ENCODE results near the gene ELMO3. TPM values are rescaled to one million over a fixed set of nuclear protein-coding genes. Genes with fewer than 3 reads are reported as not detected.

Gene ELMO3
- total RNA-seq, 1 experiment from 2014 or later, result 8.6 TPM

GRCh38 chr16:67190448-67191399 is 8.2 kb upstream of the ELMO3 start:
- peaks cover 13% of the 10 kb centered on the region; the same call in 1 of the 2 replicates for H3K79me2 ChIP-seq (ENCODE audit: insufficient read depth, low read length)
- H2BK20ac ChIP-seq (ENCODE audit: low read depth, low read length, poor library complexity, severe bottlenecking), result no peak overlapping the region
- no peak overlapping the region for H2BK15ac ChIP-seq (ENCODE audit: low read depth, low read length)
- H3K14ac ChIP-seq (ENCODE audit: insufficient read depth, low read length), result no peak overlapping the region
- H3K56ac ChIP-seq (ENCODE audit: insufficient read length, low read depth, low read length), result no peak overlapping the region
- Mint-ChIP-seq H3K4me3 (peak overlapping the region in 1 of 2 experiments; percentile 93; a peak in 2 of 5 replicates), H3K9me3 (no peaks in the 10 kb centered on the region; a peak in 1 of 5 replicates), H3K27me3 (ENCODE audit: low read depth) (peaks cover 13% of the 10 kb centered on the region), H3K36me3 (ENCODE audit: insufficient read depth in 1 of 3, low read depth in 3 of 3) (peaks cover 23 to 31% (median 29%) of the 10 kb centered on the region in 3 experiments), H3K4me1 (peaks cover 24 to 36% of the 10 kb centered on the region in 2 experiments), H3K27ac (no peak overlapping the region)
- peaks cover 1% of the 10 kb centered on the region; the same call in 1 of the 2 replicates for H3K4me1 ChIP-seq (ENCODE audit: insufficient read depth, low read length)
- no peak overlapping the region for H3K4me2 ChIP-seq (ENCODE audit: insufficient read depth, insufficient read length, low read length)
- no peak overlapping the region for H2AK5ac ChIP-seq (ENCODE audit: insufficient read length, low read length)
- H4K20me1 ChIP-seq (ENCODE audit: control insufficient read depth, insufficient read depth, insufficient read length), result no peaks in the 10 kb centered on the region
- no peak overlapping the region for H2BK120ac ChIP-seq (ENCODE audit: low read depth, low read length, poor library complexity, severe bottlenecking)
- H2BK5ac ChIP-seq (ENCODE audit: insufficient read length, low read length), result no peak overlapping the region
- no peak overlapping the region for H2AFZ ChIP-seq (ENCODE audit: low read length)
- H3K23ac ChIP-seq (ENCODE audit: insufficient read length, low read depth, low read length), result no peak overlapping the region
- H3K23me2 ChIP-seq (ENCODE audit: insufficient read length, low read depth, low read length, poor library complexity, severe bottlenecking), result peaks cover 8% of the 10 kb centered on the region
- no peak for TF ChIP-seq CTCF (conservative IDR thresholded peaks at IDR 0.05)
- WGBS (ENCODE audit: extremely low coverage, insufficient read length, low lambda C conversion rate), result no CpG with 5 or more reads among the region's 13 CpGs
- DNase-seq, result no peak
- no peaks in the 10 kb centered on the region; the same call in none of the 2 replicates for H3K27me3 ChIP-seq (ENCODE audit: insufficient read depth, low read length)
- H2BK12ac ChIP-seq (ENCODE audit: insufficient read length, low read depth, low read length), result no peak overlapping the region
- no peak overlapping the region for H3K27ac ChIP-seq (ENCODE audit: insufficient read length, low read depth, low read length)
- H3T11ph ChIP-seq (ENCODE audit: low read length), result no peak overlapping the region
- H4K91ac ChIP-seq (ENCODE audit: insufficient read length, low read depth, low read length), result no peak overlapping the region
- no peak overlapping the region for H4K5ac ChIP-seq (ENCODE audit: insufficient read length, low read depth, low read length)
- no peak overlapping the region for H4K8ac ChIP-seq (replicated peaks; ENCODE audit: insufficient read length, low read depth, low read length)
- H3K18ac ChIP-seq (ENCODE audit: insufficient read length, low read depth, low read length), result no peak overlapping the region
- H3K4ac ChIP-seq (ENCODE audit: low read depth, low read length), result no peak overlapping the region
- H3K79me1 ChIP-seq (ENCODE audit: insufficient read depth, low read depth, low read length, poor library complexity, severe bottlenecking), result peaks cover 13% of the 10 kb centered on the region
- H3K9me3 ChIP-seq (ENCODE audit: control insufficient read depth, low read depth, low read length), result no peaks in the 10 kb centered on the region
- no peak overlapping the region for H3K9ac ChIP-seq (ENCODE audit: extremely low read depth, insufficient read length, low read length)

Measured in H9 (cell line).